Peyer's patch (tissue), 4 donors: ENCODE data around the gene NEURL1B. TPM values are rescaled to one million over a fixed set of nuclear protein-coding genes. Genes with fewer than 3 reads are reported as not detected.

Experiments used
- DNase-seq, 3 donors: peaks; one replicate each; pipeline ENCODE4 v3.0.0-alpha.2; 2017 to 2019
- H3K27ac ChIP-seq, 4 donors: fragments of 200-600 bp; sonication (generic); one replicate each; pipeline ENCODE4 v1.5.1; 2016 to 2019
- H3K27me3 ChIP-seq, 2 donors: fragments of 200-600 bp; sonication (generic); one replicate each; pipeline ENCODE4 v1.5.1; 2019
- H3K36me3 ChIP-seq, 3 donors: fragments of 200-600 bp; sonication (generic); one replicate each; pipeline ENCODE4 v1.5.1; 2016 to 2019
- H3K4me1 ChIP-seq, 4 donors: fragments of 200-600 bp; sonication (generic); one replicate each; pipeline ENCODE4 v1.5.1; 2016 to 2019
- H3K4me3 ChIP-seq, 4 donors: fragments of 200-600 bp; sonication (generic); 1 replicate in 3 of 4; 2 replicates in 1 of 4; pipeline ENCODE4 v1.5.1; 2016 to 2019; ENCODE audit warnings: mild to moderate bottlenecking in 1 of 4
- H3K9me3 ChIP-seq, 4 donors: fragments of 200-600 bp; sonication (generic); one replicate each; pipeline ENCODE4 v1.5.1; 2016 to 2019; ENCODE audit warnings: mild to moderate bottlenecking in 1 of 4
- POLR2A ChIP-seq, 2 donors: fragments of 450-650 bp; IDR thresholded peaks; one replicate each; pipeline ENCODE4 v1.5.1; 2017; ENCODE audit warnings: antibody characterized with exemption in 2 of 2, mild to moderate bottlenecking in 2 of 2, moderate library complexity in 2 of 2
- total RNA-seq, 4 donors: library from RNA; depleted of rRNA; stranded (reverse); fragments of >200 nt; gene quantifications; one replicate each; pipeline ENCODE4 v1.1.0, GENCODE V29; 2016
- TF ChIP-seq, protein P1 (sequence below), 6 experiments: fragments of 450-650 bp in 4 of 6; fragments of 200-600 bp in 2 of 6; sonication (generic) in 1 of 6; IDR thresholded peaks; one replicate each; pipeline ENCODE4 v1.5.1; 2017 to 2019; ENCODE audit warnings: antibody characterized with exemption in 6 of 6, mild to moderate bottlenecking in 3 of 6, moderate library complexity in 1 of 6

The NEURL1B gene
- total RNA-seq, 4 donors from 2014 or later = 38.8 to 97.2 (median 81.0) TPM

DNA sequence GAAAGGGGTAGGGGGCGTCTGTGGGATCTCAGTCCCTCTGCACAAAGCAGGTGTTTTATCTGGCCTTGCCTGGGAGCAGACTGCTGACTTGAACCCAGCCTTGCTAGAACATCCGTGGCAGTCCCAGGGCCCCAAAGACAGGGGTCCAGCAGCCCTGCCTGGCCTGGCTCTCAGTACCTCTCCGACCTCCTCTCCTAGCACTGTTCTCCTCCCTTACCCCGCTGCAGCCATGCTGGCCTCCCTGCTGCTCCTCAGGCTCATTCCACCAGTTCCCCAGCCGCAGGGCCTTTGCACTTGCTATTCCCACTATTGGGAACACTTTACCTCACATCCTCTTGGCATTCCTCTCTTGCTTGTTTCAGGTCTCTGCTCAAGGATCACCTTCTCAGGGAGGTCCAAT, 84.7 kb downstream of the NEURL1B start:
- Histone ChIP-seq H3K4me1 (peaks cover 0 to 10% (median 0%) of the 10 kb centered on the region in 4 donors), H3K4me3 (no peak overlapping the region), H3K9me3 (no peaks in the 10 kb centered on the region), H3K27me3 (no peaks in the 10 kb centered on the region), H3K36me3 (no peaks in the 10 kb centered on the region), H3K27ac (no peak overlapping the region)
- no peak for DNase-seq
- no peak for TF ChIP-seq POLR2A (IDR thresholded peaks at IDR 0.05)
- TF ChIP-seq, protein P1, sequence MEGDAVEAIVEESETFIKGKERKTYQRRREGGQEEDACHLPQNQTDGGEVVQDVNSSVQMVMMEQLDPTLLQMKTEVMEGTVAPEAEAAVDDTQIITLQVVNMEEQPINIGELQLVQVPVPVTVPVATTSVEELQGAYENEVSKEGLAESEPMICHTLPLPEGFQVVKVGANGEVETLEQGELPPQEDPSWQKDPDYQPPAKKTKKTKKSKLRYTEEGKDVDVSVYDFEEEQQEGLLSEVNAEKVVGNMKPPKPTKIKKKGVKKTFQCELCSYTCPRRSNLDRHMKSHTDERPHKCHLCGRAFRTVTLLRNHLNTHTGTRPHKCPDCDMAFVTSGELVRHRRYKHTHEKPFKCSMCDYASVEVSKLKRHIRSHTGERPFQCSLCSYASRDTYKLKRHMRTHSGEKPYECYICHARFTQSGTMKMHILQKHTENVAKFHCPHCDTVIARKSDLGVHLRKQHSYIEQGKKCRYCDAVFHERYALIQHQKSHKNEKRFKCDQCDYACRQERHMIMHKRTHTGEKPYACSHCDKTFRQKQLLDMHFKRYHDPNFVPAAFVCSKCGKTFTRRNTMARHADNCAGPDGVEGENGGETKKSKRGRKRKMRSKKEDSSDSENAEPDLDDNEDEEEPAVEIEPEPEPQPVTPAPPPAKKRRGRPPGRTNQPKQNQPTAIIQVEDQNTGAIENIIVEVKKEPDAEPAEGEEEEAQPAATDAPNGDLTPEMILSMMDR (IDR thresholded peaks at IDR 0.05) = no peak

- Histone ChIP-seq H3K9me3 (no peaks in the 10 kb centered on the region), H3K36me3 (no peaks in the 10 kb centered on the region), H3K27ac (no peak overlapping the region), H3K4me3 (no peak overlapping the region), H3K4me1 (peaks cover 0 to 10% (median 0%) of the 10 kb centered on the region in 4 donors), H3K27me3 (no peaks in the 10 kb centered on the region)
- no peak for TF ChIP-seq POLR2A (IDR thresholded peaks at IDR 0.05)
- no peak for DNase-seq
Observed at GRCh38 chr5:172726966-172727365, 85.9 kb downstream of the NEURL1B start.

- peaks cover 0 to 5% (median 0%) of the 10 kb centered on the region in 4 donors for H3K4me1 ChIP-seq
- DNase-seq = peak in 1 of 3 donors; percentile 36
- no peak overlapping the region for H3K4me3 ChIP-seq
- no peak overlapping the region for H3K27ac ChIP-seq
- H3K9me3 ChIP-seq = no peaks in the 10 kb centered on the region
- H3K27me3 ChIP-seq = no peaks in the 10 kb centered on the region
- TF ChIP-seq POLR2A (IDR thresholded peaks at IDR 0.05) = no peak
- TF ChIP-seq, protein P1 (IDR thresholded peaks at IDR 0.05) = no peak
- no peaks in the 10 kb centered on the region for H3K36me3 ChIP-seq
Observed at GRCh38 chr5:172727551-172727950, 86.5 kb downstream of the NEURL1B start.

DNA sequence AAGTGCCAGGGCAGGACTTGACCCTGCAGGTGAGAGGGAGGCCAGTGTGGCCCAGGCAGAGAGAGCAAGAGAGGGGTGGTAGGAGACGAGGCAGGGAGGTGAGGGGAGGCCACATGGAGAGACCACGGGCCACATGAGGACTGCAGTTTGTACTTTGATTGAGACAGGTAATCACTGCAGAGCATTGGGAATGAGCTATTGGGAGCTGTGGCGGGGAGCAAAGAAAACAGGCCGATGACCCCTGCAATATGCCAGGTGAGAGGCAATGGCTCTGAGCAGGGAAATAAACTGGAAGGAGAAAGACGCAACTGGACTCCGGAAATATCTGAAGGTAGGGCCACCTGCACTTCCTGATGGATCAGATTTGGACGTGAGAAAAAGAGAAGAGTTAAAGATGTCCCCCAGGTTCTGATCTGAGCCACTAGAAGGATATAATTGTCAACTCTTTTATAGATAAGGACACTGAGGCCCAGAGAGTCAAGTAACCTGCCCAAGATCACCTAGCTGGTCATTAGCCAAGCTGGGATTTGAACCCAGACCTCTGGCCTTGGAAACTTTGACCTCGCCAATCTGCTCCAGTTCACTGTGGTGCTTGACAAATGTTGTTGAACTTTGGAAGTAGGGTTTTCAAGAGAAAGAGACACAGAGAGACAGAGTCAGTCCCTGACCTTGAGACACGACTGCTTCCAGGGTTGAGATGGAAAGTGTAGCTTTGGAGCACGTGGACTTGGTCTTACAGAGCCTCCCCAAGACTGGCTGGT, 87.6 kb downstream of the NEURL1B start:
- Histone ChIP-seq H3K4me3 (no peak overlapping the region), H3K36me3 (no peaks in the 10 kb centered on the region), H3K27me3 (no peaks in the 10 kb centered on the region), H3K9me3 (no peaks in the 10 kb centered on the region), H3K27ac (no peak overlapping the region), H3K4me1 (peaks cover 0 to 9% (median 0%) of the 10 kb centered on the region in 4 donors)
- no peak for DNase-seq
- TF ChIP-seq, protein P1 (IDR thresholded peaks at IDR 0.05) = no peak
- no peak for TF ChIP-seq POLR2A (IDR thresholded peaks at IDR 0.05)

DNA sequence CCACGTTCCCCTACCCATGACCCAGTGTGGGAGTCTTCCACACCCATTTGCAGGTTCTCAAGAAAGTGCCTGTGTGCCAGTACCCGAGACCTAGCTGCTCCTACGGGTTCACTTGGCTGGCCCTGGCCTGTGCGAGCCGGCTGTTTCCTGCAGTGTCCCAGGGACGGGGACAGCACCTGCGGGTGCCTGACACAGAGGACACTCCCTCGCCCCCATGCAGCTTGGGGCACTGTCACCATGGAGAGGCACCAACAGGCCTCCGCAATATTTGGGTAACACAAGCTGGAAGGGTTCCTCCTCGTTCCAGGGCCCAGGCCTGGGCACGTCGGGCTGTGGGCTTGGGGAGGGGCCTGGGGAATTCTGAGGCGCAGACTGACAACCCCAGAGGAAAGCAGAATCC, 88.5 kb downstream of the NEURL1B start:
- H3K27ac ChIP-seq = no peak overlapping the region
- DNase-seq = peak in 1 of 3 donors; percentile 40
- no peaks in the 10 kb centered on the region for H3K36me3 ChIP-seq
- H3K4me1 ChIP-seq = peaks cover 0 to 16% (median 0%) of the 10 kb centered on the region in 4 donors
- no peaks in the 10 kb centered on the region for H3K9me3 ChIP-seq
- TF ChIP-seq, protein P1 (IDR thresholded peaks at IDR 0.05) = no peak
- TF ChIP-seq POLR2A (IDR thresholded peaks at IDR 0.05) = no peak
- H3K4me3 ChIP-seq = no peak overlapping the region
- H3K27me3 ChIP-seq = no peaks in the 10 kb centered on the region

DNA sequence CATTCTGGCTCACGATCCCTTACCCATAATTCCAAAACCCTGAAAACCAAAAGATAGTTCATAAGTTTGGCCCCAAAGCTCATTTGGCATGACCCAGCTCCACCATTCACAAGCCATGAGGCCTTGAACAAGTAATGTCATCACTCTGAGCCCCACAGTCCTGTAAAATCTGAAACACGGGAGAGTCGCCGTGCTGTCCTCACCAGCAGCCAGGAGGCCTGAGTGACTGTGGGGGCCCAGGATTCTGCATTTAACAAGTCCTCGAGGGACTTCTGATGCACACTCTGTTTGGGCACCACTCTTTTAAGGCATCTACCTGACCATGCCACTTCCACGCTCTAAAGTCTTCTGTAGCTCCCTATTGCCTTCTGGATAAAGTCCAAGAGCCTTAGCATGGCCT, 89.2 kb downstream of the NEURL1B start:
- H3K9me3 ChIP-seq = no peaks in the 10 kb centered on the region
- DNase-seq = peak in 1 of 3 donors; percentile 40
- H3K4me3 ChIP-seq = no peak overlapping the region
- peaks cover 0 to 16% (median 0%) of the 10 kb centered on the region in 4 donors for H3K4me1 ChIP-seq
- H3K27ac ChIP-seq = no peak overlapping the region
- TF ChIP-seq, protein P1 (IDR thresholded peaks at IDR 0.05) = no peak
- no peak for TF ChIP-seq POLR2A (IDR thresholded peaks at IDR 0.05)
- H3K36me3 ChIP-seq = no peaks in the 10 kb centered on the region
- H3K27me3 ChIP-seq = no peaks in the 10 kb centered on the region
